NOMO-1 treated with dmso at 0.1 percent for 144 hours (cell line): ENCODE measurements around the gene AOPEP.
"Not testable (repeated sequence)": the region's sequence is repeated elsewhere in the genome, so short reads cannot be mapped to it uniquely, and the experiment has no call there.

ENCODE experiments used
- DNase-seq: peaks from one replicate; lab custom pipeline; 2025; ENCODE audit not compliant: unreplicated experiment; lab: John Stamatoyannopoulos, UW

Gene AOPEP

DNA sequence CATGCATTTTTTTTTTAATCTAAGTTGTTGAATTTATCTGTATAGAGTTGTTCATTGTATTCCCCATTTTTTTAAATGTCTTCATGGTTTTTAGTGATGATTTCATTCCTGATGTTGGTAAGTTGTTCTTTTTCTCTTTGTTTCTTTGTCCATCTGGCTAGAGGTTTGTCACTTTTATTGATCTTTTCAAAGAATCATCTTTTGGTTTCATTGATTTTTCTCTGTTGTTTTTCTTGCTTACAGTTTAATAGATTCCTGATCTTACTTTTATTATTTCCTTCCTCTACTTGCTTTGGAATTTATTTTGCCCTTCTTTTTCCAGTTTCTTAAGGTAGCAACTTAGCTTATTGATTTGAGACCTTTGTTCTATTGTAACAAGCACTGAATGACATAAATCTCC is 114.2 kb downstream of the AOPEP start:
- no peak for DNase-seq

DNA sequence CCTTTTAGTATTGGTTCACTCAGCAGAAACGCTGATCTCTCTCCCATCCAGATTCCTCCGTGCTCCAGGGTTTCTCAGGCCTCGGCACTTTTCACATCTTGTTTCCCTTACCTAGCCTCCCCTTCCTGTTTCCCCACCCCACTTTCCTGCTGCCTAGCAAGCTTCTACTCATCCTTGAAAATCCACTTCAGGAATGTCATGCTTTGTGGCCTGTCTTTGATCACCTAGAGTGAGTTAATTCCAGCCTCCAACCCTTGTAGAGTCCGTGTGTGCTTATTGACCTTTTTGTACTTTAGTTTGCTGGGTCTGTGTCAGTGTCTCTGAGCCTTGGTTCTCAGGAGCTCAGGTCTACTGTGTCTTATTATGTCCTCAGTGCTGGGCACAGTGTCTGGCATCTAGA is 116.6 kb downstream of the AOPEP start:
- no peak for DNase-seq

DNA sequence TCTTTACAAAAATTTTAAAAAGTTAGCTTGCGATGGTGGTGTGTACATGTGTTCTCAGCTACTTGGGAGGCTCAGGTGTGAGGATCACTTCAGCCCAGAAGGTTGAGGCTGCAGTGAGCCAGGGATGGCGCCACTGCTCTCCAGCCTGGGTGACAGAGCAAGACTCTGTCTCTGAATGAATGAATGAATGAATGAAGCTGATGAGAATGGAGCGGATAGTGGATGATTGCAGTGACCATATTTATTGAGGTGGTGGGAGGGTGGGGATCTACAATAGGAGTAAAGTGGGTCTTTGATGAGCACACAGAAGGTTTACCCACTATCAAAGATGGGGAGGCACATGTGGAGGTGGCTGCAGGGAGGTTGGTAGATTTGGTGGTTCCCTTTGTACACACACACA is 120.2 kb downstream of the AOPEP start:
- DNase-seq, result no peak

DNA sequence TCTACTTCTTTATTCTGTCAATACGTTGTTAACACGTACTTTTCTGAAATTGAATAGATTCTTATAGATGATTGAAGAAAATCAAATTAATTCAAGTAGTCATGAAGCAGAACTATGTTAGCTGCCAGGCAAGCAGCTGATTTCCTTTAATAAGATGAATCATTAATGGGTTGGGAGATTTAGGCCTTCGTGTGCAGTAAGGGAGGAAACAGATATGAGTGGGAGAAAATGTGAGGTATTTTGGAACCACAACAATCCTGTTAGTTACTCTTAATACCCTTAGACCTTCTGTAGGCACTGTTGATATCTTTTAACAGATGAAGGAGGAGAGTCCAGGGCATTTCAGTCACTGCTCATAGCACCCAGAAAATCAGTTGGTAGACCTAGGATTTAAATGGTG is 121.0 kb downstream of the AOPEP start:
- DNase-seq, result no peak

DNA sequence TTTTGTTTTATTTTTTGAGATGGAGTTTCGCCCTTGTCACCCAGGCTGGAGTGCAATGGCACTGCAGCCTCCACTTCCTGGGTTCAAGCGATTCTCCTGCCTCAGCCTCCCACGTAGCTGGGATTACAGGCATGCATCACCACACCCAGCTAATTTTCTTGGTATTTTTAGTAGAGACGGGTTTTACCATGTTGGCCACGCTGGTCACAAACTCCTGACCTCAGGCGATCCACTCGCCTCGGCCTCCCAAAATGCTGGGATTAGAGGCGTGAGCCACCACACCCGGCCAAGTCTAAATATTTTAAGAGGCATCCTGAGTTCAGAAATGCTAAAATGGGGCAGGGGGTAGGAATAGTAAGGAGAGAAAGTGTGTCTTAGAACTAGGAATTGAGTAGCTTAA is 122.3 kb downstream of the AOPEP start:
- not testable (repeated sequence) for DNase-seq

DNA sequence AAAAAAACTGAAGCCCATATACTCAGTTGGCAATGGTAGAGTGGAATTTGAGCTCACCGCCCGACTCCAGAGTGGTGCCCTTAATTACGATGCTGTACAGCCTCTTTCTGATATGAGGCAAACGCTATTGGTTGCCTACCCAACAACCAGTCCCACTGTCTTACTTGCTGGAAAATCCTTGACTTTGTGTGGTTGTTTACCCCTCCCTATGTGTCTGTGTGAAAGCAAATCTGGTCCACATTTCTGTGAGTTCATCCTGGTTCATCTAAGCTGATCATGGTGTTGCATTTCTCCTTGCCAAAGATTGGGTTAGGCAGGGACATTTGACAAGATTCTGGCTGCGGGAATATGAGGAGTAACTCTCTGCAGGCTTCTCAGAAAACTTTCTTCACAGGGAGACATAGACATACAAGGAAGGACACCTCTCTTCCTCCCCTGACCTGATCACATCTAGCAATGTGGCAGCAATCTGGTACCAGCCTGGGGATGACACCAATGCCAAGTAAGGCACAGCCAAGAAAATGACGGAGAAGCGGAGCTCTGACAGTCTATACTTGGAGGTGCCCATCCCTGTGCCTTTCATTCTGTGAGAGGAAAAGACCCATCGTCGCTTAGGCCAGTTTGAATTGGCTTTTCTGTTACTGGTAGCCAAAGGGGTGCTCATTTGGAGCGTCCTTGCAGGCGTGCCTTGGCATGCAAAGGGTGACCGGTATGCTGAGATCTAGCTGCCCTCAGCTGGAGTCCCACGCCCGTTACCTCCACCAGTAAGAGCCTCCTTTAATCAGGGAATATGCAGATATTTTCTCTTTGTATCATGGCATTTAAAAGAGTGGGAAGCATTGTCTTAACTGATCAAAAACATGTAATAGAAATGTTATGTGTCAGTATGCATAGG is 124.3 kb downstream of the AOPEP start:
- no peak for DNase-seq

DNA sequence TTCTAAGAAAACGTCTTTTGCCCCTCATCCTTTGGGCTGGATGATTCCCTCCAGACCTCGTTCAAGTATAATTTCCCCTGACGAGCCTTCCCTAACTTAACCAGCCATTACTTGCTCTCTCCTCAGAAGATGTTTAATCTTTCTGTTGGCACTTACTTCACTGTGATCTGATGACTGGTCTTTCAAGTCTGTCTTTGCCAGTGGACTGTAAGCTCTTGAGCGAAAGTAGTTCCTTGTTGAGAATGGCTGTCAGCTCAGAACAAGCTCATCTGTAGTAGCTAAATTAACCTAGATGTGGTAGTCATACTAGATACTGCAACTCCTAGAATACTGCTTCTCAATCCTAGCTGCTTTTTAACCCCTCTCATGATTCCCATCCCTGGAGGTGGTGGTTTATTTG is 125.0 kb downstream of the AOPEP start:
- no peak for DNase-seq

DNA sequence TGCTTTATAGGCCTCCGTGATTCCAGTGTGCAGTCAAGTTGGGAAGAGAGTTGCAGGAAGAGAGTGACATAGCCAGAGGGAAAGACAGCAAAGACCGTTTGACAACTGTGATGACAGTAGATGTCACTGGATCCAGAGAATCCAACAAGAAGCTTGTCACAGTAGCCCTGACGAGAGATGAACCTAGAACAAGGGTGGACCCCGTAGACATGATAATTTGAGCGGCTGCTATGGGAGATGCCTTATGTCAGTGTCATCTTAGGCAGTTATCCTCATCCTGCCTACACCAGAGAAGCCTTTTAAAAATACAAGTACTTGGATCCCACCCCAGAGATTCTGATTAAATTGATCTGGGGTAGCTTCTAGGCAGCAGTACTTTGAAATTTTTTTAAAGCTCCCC is 125.4 kb downstream of the AOPEP start:
- no peak for DNase-seq

DNA sequence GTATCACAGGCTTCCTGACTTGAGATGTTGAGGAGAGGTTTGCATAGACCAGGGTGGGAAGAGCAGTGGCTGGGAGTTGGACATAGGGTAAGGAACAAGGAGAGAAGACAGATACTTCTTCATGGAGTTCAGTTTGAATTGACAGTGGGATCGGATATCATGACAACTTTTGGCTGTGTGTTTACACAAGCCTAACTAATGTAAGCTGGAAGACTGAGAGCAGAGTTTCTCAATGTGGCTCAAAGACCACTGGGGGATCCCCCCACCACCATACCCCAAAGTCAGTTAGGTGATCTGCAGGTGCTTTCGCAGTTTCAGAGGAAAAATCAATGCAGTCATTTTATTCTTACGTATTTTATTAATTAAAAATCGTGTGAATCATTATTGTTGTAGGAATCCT is 125.9 kb downstream of the AOPEP start:
- no peak for DNase-seq

DNA sequence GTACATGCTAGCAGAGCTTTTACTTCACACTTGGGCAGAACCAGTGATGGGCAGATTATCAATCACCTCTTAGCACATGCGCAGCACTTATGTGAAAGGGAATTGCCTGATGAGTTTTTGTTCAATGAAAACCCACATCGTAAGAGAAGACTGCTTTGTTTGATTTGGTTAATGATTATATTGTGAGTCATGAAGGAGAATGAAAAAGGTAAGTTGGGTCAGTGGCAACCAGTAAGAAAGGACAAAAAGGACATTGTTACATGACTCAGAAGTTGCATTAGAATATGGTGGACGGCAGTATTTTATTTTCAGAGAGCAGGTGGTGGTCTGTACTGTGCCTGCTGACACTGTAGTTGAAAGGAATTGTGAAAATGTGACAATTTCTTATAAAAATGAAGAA is 127.4 kb downstream of the AOPEP start:
- no peak for DNase-seq

DNA sequence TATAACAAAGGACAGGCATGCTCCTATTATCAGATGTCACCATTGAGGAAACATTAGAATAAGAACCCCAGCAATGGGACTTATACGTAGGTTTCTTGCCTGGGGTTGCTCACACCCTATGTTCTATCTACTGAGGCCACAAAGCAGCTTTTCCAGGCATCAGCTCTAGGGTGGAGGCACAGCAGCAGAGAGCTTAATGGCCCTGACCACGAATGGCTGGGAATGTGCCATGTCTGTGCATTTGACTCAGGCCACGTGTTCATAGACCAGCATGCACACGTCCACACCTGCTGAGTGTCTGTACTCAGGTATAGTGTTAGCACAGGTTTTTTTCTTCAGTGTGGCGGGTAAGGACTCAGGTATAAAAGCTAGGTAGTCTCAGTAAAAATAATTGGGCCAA is 129.4 kb downstream of the AOPEP start:
- no peak for DNase-seq

DNA sequence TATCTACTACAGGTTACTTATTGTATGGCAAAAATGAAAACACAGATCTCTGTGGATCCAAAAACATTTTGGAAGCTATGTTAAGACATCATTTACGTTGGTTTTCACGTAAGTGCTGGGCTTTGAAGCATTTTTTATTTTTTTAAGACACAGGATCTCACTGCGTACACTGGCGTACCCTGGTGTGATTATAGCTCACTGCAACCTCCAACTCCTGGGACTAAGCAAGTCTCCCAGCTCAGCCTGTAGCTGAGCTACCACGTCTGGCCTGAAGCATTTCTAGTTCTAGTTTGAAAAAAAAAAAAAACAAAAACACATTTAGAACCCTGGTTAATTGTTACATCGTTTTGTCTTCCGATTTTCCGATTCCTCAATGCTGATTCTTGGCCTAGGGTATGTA is 131.3 kb downstream of the AOPEP start:
- no peak for DNase-seq

DNA sequence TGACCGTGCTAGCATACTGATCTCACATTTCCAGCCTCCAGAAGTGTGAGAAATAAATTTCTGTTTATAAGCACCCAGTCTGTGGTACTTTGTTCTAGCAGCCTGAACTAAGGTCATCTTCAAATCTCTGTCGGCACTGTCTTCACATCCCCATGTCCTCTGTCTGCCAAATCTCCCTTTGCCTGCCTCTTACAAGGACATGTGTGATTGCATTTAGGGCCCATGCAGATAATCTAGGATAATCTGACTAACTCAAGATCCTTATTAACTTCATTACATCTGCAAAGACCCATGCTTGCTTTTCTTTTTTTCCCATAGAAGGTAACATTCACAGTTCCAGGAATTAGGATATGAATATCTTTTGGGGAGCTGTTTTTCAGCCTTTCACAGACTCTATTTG is 132.7 kb downstream of the AOPEP start:
- DNase-seq, result no peak

DNA sequence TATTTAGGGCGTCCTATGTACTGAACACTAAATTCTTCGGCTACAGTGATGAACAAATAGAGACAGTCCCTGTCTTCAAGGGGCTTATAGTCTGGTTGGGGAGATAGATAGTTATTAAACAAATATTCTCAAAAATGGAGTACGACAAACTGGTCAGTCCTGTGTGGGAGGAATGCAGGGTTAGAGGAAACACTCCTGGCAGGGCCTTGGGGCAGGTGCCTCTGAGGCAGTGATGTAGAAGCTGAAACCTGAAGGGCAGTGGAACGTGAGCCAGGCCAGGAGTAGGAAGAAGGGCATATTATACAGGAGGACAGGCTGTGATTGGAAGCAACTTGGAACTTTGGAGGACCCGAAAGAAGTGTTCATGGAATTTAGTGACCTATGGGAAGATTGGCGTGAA is 133.4 kb downstream of the AOPEP start:
- no peak for DNase-seq

DNA sequence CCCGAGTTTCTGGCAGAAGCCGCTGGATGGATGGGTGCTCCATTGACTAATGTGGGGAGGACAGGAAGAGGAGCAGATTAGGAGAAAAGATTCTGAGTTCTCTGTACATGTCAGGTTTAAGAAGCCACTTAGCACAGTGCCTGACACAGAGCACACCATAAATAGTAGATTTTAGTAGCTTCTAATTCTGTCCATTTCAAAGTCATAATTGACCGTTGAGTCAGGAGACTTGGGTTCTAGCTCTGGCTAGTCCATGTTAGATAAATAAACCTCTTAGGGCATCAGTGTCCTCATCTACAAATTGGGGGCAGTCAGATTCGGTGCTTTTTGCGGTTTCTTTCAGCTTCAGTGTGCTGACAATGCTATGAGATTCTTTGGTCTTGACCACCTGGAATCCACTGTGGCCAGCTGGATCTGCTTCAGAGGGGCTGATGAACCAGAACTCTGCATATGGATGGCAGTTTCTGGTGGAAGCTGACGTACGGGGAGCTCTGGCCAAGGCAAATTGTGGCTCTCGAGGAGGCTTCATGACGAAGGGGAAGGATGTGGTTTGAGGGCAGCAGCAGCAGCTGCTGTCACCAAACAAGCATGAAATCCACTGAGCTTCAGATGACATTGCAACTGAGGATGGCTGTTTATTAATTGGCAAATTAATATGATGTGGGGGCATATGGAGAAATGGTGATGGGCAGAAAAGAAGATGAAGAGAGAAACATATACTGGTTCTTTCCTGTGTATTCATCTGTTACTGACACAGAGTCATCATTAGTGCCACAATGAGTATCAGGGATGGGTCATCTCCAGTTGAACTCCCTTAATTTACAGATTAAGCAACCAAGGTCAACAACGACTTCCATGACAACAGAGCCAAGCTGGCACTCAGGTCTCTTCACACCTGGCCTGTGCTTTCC is 134.4 kb downstream of the AOPEP start:
- DNase-seq, result peak; percentile 85

DNA sequence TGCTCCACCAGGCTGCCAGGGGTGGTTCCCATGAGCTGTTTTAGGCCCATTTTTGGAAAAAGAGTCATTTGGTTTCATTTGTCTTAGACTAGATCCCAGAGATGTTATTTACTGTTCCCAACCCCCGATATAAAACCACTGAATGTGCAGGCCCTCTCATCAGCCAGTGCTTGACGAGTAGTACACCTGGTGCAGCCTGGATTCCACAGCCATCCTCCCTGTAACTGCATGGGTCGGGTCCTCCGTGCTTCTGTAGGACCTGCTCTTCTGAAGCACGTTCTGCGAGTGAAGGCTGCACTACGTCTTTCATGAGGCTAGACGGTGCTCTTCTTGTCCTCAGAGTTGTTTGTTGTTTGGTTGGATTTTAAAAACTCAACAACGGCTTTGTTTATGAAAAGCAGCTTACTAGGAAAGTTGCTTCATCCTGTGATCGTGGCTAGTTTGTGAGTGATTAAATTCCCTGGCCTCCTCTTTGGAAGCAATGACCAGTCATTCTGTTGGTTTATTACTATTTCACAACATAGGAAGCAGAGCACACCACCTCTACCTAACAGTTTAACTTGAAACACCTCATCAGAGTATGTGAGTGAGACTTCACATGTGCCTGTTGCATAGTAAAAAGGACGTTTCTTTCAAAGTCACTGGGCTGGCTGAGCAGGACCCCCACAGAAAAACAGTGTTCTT is 135.2 kb downstream of the AOPEP start:
- DNase-seq, result no peak

DNA sequence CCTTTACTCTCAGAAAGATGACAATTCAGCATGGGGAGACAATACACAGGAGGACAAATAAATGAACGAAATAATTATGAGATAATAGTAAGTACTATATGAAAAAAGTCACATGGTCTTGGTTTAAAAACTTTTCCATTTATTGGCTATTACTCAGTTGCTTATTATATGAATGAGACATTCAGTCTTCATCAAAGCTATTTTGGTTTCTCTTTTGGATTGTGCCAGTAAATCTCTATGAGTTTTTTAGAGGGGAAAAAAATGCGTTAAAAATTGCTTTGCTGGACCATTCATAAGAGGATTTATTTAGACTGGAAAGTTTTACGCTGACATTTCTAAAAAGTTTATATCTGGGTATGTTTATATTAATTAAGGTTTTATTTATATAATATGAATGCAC is 137.7 kb downstream of the AOPEP start:
- DNase-seq, result no peak

DNA sequence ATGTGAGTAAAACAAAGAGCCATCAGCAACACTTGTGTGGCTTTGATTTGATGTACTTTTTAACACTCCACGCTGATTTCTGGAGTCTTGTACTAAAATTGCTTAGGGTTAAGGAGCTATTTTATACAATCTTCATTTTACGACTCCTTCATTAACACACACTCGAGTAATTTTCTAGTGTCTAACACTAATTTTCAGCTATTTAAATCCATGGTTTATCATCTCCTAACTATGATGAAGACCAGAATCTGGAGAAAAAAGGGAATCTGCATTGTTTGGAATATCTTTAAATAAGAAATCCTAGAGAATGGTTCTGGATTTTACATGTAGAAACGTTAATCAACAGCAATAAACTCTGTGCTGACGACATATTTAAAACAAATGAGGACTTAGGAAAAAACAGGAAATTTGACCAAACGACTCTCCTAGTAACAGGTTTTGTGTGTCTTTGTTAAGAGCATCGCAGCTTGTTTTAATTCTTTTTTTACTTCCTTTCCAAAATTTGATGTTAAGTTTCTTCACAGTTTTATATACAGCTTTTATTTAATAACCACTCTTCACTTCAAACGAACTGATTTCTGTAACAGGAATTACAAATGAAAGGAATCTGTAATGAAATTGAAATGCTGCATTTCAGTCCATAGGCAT is 138.5 kb downstream of the AOPEP start:
- no peak for DNase-seq

DNA sequence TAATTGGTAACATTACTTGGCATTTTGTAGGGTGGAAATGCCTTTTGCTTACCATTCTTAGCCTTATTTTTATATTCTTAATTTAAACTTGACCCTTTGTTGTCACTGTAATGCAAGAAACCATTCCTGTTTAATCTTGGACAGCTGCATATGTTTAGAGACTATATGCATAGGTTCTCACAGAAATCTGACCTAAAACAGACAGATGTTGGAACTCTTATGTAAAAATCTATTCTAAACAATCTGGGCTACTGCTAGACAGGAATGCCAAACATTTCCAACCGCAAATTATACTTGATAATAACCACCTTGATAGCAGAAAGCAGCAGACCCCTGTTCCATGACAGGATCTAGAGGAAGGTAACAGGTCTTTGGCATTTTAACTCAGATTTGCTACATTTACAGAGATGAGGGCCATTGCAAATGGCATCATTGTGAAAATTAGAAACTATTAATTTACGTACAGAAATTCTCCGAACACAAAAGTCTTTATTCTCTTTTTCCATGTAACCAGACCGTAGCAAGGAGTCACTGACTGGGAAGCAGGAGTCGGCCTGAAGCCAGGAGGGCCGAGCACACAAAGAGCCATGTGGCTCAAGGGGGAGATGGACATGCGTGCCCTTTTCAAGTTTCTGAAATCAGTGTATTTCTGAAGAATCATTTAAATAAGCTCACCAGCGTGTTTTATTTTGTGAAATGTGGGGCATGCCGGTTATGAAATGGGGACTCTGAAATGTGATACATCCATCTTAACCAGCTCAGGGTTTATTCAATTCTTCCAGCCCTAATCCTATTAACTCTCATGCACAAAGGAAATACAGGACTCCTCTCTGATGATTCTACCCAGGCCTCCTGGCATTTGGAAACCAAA is 139.3 kb downstream of the AOPEP start:
- DNase-seq, result no peak

DNA sequence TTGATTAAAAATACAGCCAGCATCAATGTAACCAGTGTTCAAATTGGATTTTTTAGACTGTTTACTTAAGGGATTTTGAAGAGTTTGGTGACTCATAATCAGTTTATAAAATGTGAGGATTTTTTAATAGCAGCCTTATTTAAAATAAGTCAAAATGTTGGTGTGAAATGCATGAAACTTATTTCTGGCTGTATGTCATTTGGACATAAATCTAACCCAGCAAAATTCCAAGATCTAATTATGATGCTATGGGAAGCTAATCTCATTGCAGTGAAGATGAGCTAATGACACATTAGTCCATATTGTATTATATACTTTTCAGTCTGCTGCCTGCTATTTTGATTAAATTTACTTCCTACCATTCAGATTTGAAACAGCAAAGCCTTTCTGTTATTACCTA is 140.3 kb downstream of the AOPEP start:
- no peak for DNase-seq
